MG63 (cell line): ENCODE results near the gene NOL11. TPM values are rescaled to one million over a fixed set of nuclear protein-coding genes. Genes with fewer than 3 reads are reported as not detected.
"Not testable (repeated sequence)": the region's sequence is repeated elsewhere in the genome, so short reads cannot be mapped to it uniquely, and the experiment has no call there.

Experiments used
- DNase-seq: peaks from one replicate; pipeline ENCODE4 v3.0.0-alpha.2; 2020
- H3K27me3 ChIP-seq: fragments of 250-450 bp; sonication (Bioruptor Pico); 2 replicates; pipeline ENCODE4 v1.5.1; 2020; ENCODE audit warnings: mild to moderate bottlenecking, moderate library complexity
- H3K36me3 ChIP-seq: fragments of 250-450 bp; sonication (Bioruptor Pico); 2 replicates; pipeline ENCODE4 v1.5.1; 2020; ENCODE audit warnings: mild to moderate bottlenecking, moderate library complexity
- H3K4me3 ChIP-seq: fragments of 250-450 bp; sonication (Bioruptor Pico); 2 replicates; pipeline ENCODE4 v1.5.1; 2020; ENCODE audit warnings: mild to moderate bottlenecking, moderate library complexity
- H3K9me3 ChIP-seq: fragments of 250-450 bp; sonication (Bioruptor Pico); 2 replicates; pipeline ENCODE4 v1.5.1; 2020; ENCODE audit warnings: mild to moderate bottlenecking, moderate library complexity
- total RNA-seq: library from RNA; depleted of rRNA; stranded (reverse); fragments of >200 nt; shearing (Covaris generic); gene quantifications from 2 replicates; pipeline ENCODE4 v1.2.3, GENCODE V29; 2014; ENCODE audit warnings: low replicate concordance

NOL11 gene
- total RNA-seq, 1 experiment from 2014 or later: 125 TPM

- Histone ChIP-seq H3K36me3 (no peaks in the 10 kb centered on the region), H3K27me3 (peaks cover 5% of the 10 kb centered on the region; the same call in 1 of the 2 replicates), H3K9me3 (no peaks in the 10 kb centered on the region), H3K4me3 (no peak overlapping the region)
- no peak for DNase-seq
Observed at GRCh38 chr17:67696853-67697498, 20.8 kb upstream of the NOL11 start.

GRCh38 chr17:67700037-67700724, 17.6 kb upstream of the NOL11 start:
- Histone ChIP-seq H3K4me3 (no peak overlapping the region), H3K36me3 (no peaks in the 10 kb centered on the region), H3K9me3 (no peaks in the 10 kb centered on the region), H3K27me3 (0 out of 2 replicates have a peak, but pooled peaks cover 5% of the 10 kb centered on the region)
- no peak for DNase-seq

GRCh38 chr17:67700725-67701119, 17.0 kb upstream of the NOL11 start:
- no peak for DNase-seq

GRCh38 chr17:67702861-67703260, 14.9 kb upstream of the NOL11 start:
- not testable (repeated sequence) for H3K4me3 ChIP-seq, H3K36me3 ChIP-seq, H3K27me3 ChIP-seq, H3K9me3 ChIP-seq, DNase-seq

More at GRCh38 chr17:67700725-67701119, 17.0 kb upstream of the NOL11 start:
- Histone ChIP-seq H3K4me3 (no peak overlapping the region), H3K27me3 (0 out of 2 replicates have a peak, but pooled peaks cover 5% of the 10 kb centered on the region), H3K9me3 (no peaks in the 10 kb centered on the region), H3K36me3 (no peaks in the 10 kb centered on the region)

- Histone ChIP-seq H3K27me3 (no peaks in the 10 kb centered on the region), H3K36me3 (no peaks in the 10 kb centered on the region), H3K4me3 (no peak overlapping the region), H3K9me3 (no peaks in the 10 kb centered on the region)
- no peak for DNase-seq
Observed at GRCh38 chr17:67707442-67707841, 10.3 kb upstream of the NOL11 start.

GRCh38 chr17:67708378-67708777, 9.4 kb upstream of the NOL11 start:
- H3K27me3 ChIP-seq: no peaks in the 10 kb centered on the region
- no peak overlapping the region for H3K4me3 ChIP-seq
- H3K9me3 ChIP-seq: no peaks in the 10 kb centered on the region; the same call in 1 of the 2 replicates
- no peak for DNase-seq
- H3K36me3 ChIP-seq: no peaks in the 10 kb centered on the region

- no peaks in the 10 kb centered on the region for H3K36me3 ChIP-seq
- no peak for DNase-seq
- no peaks in the 10 kb centered on the region; the same call in 1 of the 2 replicates for H3K9me3 ChIP-seq
- H3K4me3 ChIP-seq: no peak overlapping the region
- H3K27me3 ChIP-seq: no peaks in the 10 kb centered on the region
Observed at GRCh38 chr17:67711916-67712315, 5.8 kb upstream of the NOL11 start.

- H3K36me3 ChIP-seq: no peaks in the 10 kb centered on the region
- DNase-seq: no peak
- H3K4me3 ChIP-seq: no peak overlapping the region
- H3K27me3 ChIP-seq: no peaks in the 10 kb centered on the region
- no peaks in the 10 kb centered on the region; the same call in 1 of the 2 replicates for H3K9me3 ChIP-seq
Observed at GRCh38 chr17:67712375-67712774, 5.4 kb upstream of the NOL11 start.

- Histone ChIP-seq H3K9me3 (no peaks in the 10 kb centered on the region; the same call in 1 of the 2 replicates), H3K4me3 (no peak overlapping the region), H3K36me3 (no peaks in the 10 kb centered on the region), H3K27me3 (no peaks in the 10 kb centered on the region)
- no peak for DNase-seq
Observed at GRCh38 chr17:67713169-67713568, 4.6 kb upstream of the NOL11 start.

- Histone ChIP-seq H3K4me3 (no peak overlapping the region), H3K36me3 (peaks cover 24% of the 10 kb centered on the region)
Observed at GRCh38 chr17:67716405-67716798, 1.3 kb upstream of the NOL11 start.

GRCh38 chr17:67717192-67717623, 528 bp upstream of the NOL11 start:
- no peaks in the 10 kb centered on the region; the same call in 1 of the 2 replicates for H3K9me3 ChIP-seq
- DNase-seq: no peak
- H3K4me3 ChIP-seq: peak overlapping the region; percentile 98
- H3K36me3 ChIP-seq: peaks cover 32% of the 10 kb centered on the region
- H3K27me3 ChIP-seq: no peaks in the 10 kb centered on the region

More at GRCh38 chr17:67716405-67716798, 1.3 kb upstream of the NOL11 start:
- H3K9me3 ChIP-seq: no peaks in the 10 kb centered on the region; the same call in 1 of the 2 replicates
- H3K27me3 ChIP-seq: no peaks in the 10 kb centered on the region
- no peak for DNase-seq

- no peaks in the 10 kb centered on the region for H3K9me3 ChIP-seq
- no peaks in the 10 kb centered on the region for H3K27me3 ChIP-seq
- peaks cover 43% of the 10 kb centered on the region for H3K36me3 ChIP-seq
- peak; percentile 29 for DNase-seq
- peak overlapping the region; percentile 98 for H3K4me3 ChIP-seq
Observed at GRCh38 chr17:67718325-67718941, 697 bp downstream of the NOL11 start.

- DNase-seq: no peak
- no peak overlapping the region for H3K4me3 ChIP-seq
- peaks cover 7% of the 10 kb centered on the region for H3K9me3 ChIP-seq
- H3K36me3 ChIP-seq: peaks cover 97% of the 10 kb centered on the region
- H3K27me3 ChIP-seq: no peaks in the 10 kb centered on the region
Observed at GRCh38 chr17:67725373-67725791, 7.6 kb downstream of the NOL11 start.

GRCh38 chr17:67725807-67726206, 8.1 kb downstream of the NOL11 start:
- H3K36me3 ChIP-seq: peaks cover 97% of the 10 kb centered on the region
- H3K9me3 ChIP-seq: peaks cover 7% of the 10 kb centered on the region
- DNase-seq: no peak
- no peak overlapping the region for H3K4me3 ChIP-seq
- H3K27me3 ChIP-seq: no peaks in the 10 kb centered on the region

- H3K4me3 ChIP-seq, DNase-seq, H3K9me3 ChIP-seq, H3K27me3 ChIP-seq: not testable (repeated sequence)
- peaks cover 94% of the 10 kb centered on the region for H3K36me3 ChIP-seq
Observed at GRCh38 chr17:67727152-67728039, 9.7 kb downstream of the NOL11 start.

GRCh38 chr17:67729903-67730302, 12.2 kb downstream of the NOL11 start:
- no peak for DNase-seq
- Histone ChIP-seq H3K27me3 (no peaks in the 10 kb centered on the region), H3K4me3 (no peak overlapping the region), H3K9me3 (peaks cover 7% of the 10 kb centered on the region), H3K36me3 (peaks cover 93% of the 10 kb centered on the region)
